C4-2B (cell line): ENCODE results near the gene ZNF786.

ENCODE experiments used
- ZFX ChIP-seq: fragments of 450-650 bp; IDR thresholded peaks from 2 replicates; pipeline ENCODE4 v1.6.1; 2017
- TF ChIP-seq, protein P1 (sequence below): fragments of 450-650 bp; conservative IDR thresholded peaks from 2 replicates; pipeline ENCODE4 v1.5.1; 2017; ENCODE audit warnings: mild to moderate bottlenecking

DNA sequence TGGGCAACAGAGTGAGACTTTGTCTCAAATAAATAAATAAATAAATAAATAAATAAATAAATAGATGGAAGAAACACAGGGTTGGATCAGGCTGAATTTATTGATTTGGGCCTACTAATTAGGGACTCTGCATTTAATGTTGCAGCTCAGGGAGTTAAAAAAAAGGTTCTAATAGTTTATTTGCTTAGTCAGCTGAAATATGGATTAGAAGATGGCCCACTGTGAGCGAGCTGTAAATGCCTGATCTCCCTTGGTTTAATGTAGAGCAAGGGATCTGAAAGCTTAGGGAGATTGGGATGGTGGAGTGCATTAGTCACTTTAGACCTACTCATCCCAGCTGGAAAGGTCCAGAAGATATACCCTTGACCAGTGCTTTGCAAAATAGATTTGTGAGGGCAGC, 37.1 kb downstream of the ZNF786 start:
- TF ChIP-seq ZFX, result no peak
- TF ChIP-seq, protein P1, sequence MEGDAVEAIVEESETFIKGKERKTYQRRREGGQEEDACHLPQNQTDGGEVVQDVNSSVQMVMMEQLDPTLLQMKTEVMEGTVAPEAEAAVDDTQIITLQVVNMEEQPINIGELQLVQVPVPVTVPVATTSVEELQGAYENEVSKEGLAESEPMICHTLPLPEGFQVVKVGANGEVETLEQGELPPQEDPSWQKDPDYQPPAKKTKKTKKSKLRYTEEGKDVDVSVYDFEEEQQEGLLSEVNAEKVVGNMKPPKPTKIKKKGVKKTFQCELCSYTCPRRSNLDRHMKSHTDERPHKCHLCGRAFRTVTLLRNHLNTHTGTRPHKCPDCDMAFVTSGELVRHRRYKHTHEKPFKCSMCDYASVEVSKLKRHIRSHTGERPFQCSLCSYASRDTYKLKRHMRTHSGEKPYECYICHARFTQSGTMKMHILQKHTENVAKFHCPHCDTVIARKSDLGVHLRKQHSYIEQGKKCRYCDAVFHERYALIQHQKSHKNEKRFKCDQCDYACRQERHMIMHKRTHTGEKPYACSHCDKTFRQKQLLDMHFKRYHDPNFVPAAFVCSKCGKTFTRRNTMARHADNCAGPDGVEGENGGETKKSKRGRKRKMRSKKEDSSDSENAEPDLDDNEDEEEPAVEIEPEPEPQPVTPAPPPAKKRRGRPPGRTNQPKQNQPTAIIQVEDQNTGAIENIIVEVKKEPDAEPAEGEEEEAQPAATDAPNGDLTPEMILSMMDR, result no peak
